HK-2 (cell line): ENCODE data around the gene ZNF221.

Experiments used
- DNase-seq: peaks from one replicate; pipeline ENCODE4 v3.0.0-alpha.2; 2018; ENCODE audit not compliant: unreplicated experiment

Gene ZNF221

GRCh38 chr19:43957891-43958290 is 6.9 kb downstream of the ZNF221 start:
- no peak for DNase-seq

DNA sequence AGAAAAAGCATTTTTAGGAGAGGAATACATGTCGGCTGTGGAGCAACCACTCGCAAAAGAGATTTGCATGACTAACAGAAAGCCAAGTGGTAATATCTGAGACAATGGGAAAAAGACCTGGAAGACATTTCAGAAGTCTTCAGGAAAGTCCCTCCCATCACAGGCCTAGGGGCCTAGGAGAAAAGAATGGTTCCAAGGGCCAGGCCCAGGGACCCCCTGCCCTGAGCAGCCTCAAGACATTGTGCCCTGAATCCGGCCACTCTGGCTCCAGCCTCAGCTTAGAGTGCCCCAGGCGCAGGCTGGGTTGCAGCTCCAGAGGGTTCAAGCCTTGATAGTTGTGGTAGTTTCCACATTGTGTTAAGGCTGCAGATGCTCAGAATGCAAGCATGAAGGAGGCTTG is 9.4 kb downstream of the ZNF221 start:
- no peak for DNase-seq

DNA sequence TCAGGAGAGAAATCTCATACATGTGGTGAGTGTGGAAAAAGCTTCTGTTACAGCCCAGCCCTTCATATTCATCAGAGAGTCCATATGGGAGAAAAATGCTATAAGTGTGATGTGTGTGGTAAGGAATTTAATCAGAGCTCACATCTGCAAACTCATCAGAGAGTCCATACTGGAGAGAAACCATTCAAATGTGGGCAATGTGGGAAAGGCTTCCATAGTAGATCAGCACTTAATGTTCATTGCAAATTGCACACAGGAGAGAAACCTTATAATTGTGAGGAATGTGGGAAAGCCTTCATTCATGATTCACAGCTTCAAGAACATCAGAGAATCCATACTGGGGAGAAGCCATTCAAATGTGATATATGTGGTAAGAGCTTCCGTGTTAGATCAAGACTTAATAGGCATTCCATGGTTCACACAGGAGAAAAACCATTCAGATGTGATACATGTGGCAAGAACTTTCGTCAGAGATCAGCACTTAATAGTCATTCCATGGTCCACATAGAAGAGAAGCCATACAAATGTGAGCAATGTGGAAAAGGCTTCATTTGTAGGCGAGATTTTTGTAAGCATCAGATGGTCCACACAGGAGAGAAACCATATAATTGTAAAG is 15.2 kb downstream of the ZNF221 start:
- no peak for DNase-seq

DNA sequence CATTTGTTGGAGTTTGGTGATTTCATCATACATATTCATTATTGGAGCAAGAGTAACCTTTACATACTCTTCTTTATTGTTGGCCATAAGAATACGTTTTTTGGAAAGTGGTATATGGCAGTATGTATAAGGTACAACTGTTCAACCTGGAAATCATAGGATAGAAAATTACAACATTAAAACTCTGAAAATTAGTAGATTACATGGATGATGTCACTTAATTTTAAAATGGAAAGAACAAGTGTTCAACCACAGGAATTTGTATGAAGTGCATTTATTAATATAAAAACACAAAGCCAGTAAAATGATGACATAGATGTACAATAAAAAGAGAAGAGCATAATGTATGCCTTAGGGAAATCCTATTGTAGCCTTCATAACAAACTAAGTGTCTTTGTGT is 25.7 kb downstream of the ZNF221 start:
- DNase-seq, result no peak

GRCh38 chr19:43983544-43983911 is 32.5 kb downstream of the ZNF221 start:
- DNase-seq, result no peak

DNA sequence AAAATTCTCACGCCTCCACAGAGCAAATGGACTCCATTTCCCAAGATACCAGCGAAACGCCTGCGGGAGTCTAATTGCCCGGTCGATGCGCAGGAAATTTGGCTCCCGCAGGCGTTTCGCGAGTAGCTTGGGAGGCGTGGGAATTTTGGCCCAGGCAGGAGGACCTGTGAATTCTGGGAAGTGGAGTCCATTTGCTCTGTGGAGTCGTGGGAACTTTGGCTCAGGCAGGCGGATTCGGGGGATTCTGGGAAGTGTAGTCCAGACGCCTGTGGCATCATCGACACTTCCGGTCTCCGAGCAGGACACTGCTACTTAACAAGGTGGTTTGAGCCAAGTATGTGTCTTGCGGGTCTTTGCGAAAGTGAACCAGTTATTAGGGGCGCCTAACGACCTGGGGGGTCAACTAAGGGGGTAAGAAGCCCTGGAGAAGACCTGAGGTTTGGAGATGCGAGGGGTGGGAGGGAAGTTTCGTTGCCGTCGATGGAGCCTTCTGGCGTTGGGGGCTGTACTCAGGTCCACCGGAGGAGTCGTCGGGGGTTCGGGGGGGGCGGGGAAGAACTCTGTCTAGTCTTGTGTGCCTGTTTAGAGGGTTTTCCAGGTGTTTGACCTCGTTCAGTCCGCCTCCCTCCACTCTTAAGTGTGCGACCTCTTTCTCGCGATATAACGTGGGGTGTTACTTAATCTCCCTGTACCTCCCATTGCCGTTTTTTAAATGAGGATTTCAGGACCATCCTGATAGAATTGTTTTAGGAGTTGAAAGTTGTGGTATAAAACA is 33.1 kb downstream of the ZNF221 start, which contains the start of gene ZNF155:
ZNF155 (plus strand) TSS at position 277 of the 775 bp plus-strand sequence. CDS start 4,356 bp downstream, outside the sequence.
- DNase-seq, result peak; percentile 90

- no peak for DNase-seq
Observed at GRCh38 chr19:43984687-43985000, 33.6 kb downstream of the ZNF221 start.

DNA sequence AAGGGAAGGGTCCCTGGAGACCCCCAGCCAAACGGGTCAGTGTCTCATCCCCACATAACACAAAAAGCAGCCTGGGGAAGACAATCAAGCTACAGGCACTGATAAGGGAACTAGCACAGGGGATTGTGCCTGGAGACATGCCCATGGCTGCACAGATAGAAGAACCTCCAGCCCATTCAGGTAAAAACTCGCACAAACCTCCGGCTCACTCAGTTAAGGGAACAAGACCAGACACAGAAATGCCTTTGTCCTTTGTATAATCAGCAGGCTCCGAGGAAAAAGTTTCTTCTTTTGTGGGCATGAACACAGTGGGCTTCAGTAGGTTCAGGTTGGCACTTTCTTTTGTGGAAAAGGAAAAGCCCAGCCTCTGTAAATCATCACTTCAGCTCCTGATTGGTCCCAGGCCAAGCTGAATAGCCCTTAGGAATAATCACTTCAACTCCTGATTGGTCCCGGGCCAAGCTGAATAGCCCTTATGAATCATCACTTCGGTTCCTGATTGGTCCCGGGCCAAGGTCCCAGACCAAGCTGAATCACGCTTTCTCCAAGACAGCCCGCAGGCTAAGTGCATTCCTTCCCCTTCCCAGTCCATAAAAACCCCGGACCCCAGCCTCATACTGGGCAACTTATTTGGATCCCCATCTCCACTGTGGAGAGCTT is 46.7 kb downstream of the ZNF221 start:
- DNase-seq, result peak; percentile 2

DNA sequence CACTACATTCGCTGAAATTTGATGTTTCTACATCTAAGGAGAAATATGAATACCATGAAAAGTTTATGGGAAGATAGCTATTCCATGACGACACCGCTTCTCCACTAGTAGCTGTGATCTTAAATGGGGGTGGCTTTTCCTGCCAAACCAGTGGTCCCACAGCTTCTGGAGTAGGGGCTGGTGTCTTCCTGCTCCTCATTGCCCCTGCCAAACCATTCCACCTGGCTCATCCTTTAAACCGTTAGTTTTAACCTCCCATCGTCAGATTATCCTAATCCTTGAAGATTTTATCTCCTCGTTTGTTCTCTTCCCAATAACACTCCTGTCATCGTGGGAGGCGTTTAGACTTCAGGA is 51.2 kb downstream of the ZNF221 start:
- DNase-seq, result no peak

DNA sequence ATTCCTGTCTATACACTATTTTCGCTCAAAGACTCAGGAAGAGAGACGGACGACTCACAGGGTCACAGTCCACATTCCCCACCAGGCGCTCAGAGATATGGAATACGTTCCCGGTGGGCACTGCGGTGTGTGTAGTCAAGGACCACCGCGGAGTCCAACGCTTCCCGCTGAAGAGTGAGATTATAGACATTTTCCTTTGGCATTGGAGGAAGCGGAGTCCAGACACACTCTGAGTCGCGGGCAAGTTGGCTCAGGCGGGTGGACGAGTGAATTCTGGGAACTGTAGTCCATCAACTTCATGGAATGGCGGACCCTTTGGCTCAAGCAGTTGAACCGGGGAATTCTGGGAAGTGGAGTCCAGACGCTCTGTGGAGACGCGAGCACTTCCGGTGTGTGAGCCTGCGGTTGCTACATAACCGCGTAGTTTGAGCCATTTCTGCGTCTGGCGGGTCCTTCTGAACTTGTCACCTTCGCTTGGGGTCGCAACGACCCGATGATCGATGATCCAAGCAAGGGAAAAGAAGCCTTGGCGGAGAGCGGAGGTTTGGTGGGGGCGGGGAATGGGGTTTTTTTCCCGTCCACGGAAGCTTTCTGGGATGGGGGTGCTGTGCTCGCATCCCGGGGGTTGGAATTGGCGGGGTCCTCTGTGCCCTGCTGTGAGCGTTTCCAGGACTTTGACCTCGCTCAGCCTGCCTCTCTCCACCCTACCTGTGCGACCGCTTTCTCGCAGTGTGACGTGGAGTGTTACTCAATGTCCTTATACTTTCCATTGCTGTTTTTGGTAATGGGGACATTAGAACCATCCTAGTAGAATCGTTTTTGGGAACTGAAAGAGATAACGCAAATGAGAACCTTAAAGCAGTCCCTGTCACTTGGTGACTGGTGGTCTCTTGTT is 51.8 kb downstream of the ZNF221 start, which contains the start of gene ZNF230:
ZNF230 (plus strand) TSS at position 392 of the 895 bp plus-strand sequence. CDS start 4,122 bp downstream, outside the sequence.
- peak; percentile 89 for DNase-seq

- DNase-seq, result peak; percentile 8
Observed at GRCh38 chr19:44003461-44004009, 52.5 kb downstream of the ZNF221 start.

- no peak for DNase-seq
Observed at GRCh38 chr19:44005973-44006372, 54.9 kb downstream of the ZNF221 start.

- no peak for DNase-seq
Observed at GRCh38 chr19:44007473-44007872, 56.4 kb downstream of the ZNF221 start.

DNA sequence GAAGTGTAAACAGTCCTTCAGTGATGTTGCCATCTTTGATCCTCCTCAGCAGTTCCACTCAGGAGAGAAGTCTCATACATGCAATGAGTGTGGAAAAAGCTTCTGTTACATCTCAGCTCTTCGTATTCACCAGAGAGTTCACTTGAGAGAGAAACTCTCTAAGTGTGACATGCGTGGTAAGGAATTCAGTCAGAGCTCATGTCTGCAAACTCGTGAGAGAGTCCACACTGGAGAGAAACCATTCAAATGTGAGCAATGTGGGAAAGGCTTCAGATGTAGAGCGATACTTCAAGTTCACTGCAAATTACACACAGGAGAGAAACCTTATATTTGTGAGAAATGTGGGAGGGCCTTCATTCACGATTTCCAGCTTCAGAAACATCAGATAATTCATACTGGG is 59.4 kb downstream of the ZNF221 start:
- DNase-seq, result no peak
